ENCODE results near the gene FBXO42. TPM values are rescaled to one million over a fixed set of nuclear protein-coding genes. Genes with fewer than 3 reads are reported as not detected.

FBXO42 gene
- total and polyA plus RNA-seq, 9 of the 15 experiments (the other 6 are each of a cell fraction or from before 2014, with no cell fraction given) = 7.2 to 24.8 (median 17.4) TPM

DNA sequence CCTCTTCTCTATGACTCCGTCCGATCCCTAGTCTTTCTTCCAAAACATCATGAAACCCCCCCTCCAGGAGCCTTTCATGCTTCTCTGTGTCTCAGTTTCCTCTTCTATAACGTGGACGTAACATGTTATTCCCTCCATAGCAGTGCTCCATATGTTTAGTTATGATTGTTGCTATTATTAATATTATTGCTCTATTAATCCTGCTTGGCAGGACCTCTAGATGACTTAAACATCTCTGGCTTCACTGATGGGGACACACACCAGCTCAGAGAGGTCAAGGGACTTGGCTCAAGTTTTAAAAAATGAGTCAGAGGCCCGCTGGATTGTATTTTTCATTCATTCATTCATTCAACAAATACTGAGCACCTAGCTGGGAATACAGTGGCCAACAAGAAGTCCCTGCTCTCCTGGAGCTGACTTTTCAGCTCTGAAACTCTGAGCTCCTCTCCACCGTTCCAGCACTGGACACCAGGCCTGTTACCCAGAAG lies 114.9 kb downstream of the FBXO42 start (continued):
- TF ChIP-seq ETV1 (tag; conservative IDR thresholded peaks at IDR 0.05; ENCODE audit: low read depth) (no peak), DNMT1 (IDR thresholded peaks at IDR 0.05) (no peak), ZZZ3 (IDR thresholded peaks at IDR 0.05) (no peak), SMARCA4 (IDR thresholded peaks at IDR 0.05) (no peak), IFI16 (CRISPR knock-in tag; IDR thresholded peaks at IDR 0.05) (no peak), MEF2D (tag; conservative IDR thresholded peaks at IDR 0.05; ENCODE audit: low read depth) (no peak), SMARCC2 (IDR thresholded peaks at IDR 0.05; ENCODE audit: low read depth) (peak; percentile 36; the same call in 1 of the 2 replicates), IRF2 (CRISPR knock-in tag; IDR thresholded peaks at IDR 0.05) (no peak), TCFL5 (CRISPR knock-in tag; conservative IDR thresholded peaks at IDR 0.05) (no peak), HDAC3 (IDR thresholded peaks at IDR 0.05; ENCODE audit: borderline replicate concordance, partially characterized antibody) (no peak)
- TF ChIP-seq, protein P1, sequence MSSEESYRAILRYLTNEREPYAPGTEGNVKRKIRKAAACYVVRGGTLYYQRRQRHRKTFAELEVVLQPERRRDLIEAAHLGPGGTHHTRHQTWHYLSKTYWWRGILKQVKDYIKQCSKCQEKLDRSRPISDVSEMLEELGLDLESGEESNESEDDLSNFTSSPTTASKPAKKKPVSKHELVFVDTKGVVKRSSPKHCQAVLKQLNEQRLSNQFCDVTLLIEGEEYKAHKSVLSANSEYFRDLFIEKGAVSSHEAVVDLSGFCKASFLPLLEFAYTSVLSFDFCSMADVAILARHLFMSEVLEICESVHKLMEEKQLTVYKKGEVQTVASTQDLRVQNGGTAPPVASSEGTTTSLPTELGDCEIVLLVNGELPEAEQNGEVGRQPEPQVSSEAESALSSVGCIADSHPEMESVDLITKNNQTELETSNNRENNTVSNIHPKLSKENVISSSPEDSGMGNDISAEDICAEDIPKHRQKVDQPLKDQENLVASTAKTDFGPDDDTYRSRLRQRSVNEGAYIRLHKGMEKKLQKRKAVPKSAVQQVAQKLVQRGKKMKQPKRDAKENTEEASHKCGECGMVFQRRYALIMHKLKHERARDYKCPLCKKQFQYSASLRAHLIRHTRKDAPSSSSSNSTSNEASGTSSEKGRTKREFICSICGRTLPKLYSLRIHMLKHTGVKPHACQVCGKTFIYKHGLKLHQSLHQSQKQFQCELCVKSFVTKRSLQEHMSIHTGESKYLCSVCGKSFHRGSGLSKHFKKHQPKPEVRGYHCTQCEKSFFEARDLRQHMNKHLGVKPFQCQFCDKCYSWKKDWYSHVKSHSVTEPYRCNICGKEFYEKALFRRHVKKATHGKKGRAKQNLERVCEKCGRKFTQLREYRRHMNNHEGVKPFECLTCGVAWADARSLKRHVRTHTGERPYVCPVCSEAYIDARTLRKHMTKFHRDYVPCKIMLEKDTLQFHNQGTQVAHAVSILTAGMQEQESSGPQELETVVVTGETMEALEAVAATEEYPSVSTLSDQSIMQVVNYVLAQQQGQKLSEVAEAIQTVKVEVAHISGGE (CRISPR knock-in tag; IDR thresholded peaks at IDR 0.05) = peak in 1 of 3 experiments; percentile 44; a peak in 1 of 6 replicates
- TF ChIP-seq, protein P2, sequence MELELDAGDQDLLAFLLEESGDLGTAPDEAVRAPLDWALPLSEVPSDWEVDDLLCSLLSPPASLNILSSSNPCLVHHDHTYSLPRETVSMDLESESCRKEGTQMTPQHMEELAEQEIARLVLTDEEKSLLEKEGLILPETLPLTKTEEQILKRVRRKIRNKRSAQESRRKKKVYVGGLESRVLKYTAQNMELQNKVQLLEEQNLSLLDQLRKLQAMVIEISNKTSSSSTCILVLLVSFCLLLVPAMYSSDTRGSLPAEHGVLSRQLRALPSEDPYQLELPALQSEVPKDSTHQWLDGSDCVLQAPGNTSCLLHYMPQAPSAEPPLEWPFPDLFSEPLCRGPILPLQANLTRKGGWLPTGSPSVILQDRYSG (tag; conservative IDR thresholded peaks at IDR 0.05; ENCODE audit: low read depth) = no peak
- TF ChIP-seq, protein P3, sequence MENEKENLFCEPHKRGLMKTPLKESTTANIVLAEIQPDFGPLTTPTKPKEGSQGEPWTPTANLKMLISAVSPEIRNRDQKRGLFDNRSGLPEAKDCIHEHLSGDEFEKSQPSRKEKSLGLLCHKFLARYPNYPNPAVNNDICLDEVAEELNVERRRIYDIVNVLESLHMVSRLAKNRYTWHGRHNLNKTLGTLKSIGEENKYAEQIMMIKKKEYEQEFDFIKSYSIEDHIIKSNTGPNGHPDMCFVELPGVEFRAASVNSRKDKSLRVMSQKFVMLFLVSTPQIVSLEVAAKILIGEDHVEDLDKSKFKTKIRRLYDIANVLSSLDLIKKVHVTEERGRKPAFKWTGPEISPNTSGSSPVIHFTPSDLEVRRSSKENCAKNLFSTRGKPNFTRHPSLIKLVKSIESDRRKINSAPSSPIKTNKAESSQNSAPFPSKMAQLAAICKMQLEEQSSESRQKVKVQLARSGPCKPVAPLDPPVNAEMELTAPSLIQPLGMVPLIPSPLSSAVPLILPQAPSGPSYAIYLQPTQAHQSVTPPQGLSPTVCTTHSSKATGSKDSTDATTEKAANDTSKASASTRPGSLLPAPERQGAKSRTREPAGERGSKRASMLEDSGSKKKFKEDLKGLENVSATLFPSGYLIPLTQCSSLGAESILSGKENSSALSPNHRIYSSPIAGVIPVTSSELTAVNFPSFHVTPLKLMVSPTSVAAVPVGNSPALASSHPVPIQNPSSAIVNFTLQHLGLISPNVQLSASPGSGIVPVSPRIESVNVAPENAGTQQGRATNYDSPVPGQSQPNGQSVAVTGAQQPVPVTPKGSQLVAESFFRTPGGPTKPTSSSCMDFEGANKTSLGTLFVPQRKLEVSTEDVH (IDR thresholded peaks at IDR 0.05; ENCODE audit: low read depth, partially characterized antibody) = peak; percentile 9
- TF ChIP-seq, protein P4, sequence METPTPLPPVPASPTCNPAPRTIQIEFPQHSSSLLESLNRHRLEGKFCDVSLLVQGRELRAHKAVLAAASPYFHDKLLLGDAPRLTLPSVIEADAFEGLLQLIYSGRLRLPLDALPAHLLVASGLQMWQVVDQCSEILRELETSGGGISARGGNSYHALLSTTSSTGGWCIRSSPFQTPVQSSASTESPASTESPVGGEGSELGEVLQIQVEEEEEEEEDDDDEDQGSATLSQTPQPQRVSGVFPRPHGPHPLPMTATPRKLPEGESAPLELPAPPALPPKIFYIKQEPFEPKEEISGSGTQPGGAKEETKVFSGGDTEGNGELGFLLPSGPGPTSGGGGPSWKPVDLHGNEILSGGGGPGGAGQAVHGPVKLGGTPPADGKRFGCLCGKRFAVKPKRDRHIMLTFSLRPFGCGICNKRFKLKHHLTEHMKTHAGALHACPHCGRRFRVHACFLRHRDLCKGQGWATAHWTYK (CRISPR knock-in tag; IDR thresholded peaks at IDR 0.05) = no peak
- TF ChIP-seq, protein P5, sequence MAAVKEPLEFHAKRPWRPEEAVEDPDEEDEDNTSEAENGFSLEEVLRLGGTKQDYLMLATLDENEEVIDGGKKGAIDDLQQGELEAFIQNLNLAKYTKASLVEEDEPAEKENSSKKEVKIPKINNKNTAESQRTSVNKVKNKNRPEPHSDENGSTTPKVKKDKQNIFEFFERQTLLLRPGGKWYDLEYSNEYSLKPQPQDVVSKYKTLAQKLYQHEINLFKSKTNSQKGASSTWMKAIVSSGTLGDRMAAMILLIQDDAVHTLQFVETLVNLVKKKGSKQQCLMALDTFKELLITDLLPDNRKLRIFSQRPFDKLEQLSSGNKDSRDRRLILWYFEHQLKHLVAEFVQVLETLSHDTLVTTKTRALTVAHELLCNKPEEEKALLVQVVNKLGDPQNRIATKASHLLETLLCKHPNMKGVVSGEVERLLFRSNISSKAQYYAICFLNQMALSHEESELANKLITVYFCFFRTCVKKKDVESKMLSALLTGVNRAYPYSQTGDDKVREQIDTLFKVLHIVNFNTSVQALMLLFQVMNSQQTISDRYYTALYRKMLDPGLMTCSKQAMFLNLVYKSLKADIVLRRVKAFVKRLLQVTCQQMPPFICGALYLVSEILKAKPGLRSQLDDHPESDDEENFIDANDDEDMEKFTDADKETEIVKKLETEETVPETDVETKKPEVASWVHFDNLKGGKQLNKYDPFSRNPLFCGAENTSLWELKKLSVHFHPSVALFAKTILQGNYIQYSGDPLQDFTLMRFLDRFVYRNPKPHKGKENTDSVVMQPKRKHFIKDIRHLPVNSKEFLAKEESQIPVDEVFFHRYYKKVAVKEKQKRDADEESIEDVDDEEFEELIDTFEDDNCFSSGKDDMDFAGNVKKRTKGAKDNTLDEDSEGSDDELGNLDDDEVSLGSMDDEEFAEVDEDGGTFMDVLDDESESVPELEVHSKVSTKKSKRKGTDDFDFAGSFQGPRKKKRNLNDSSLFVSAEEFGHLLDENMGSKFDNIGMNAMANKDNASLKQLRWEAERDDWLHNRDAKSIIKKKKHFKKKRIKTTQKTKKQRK (IDR thresholded peaks at IDR 0.05; ENCODE audit: borderline replicate concordance, low read depth, low read length) = no peak

All from K562 (cell line).